ENCODE data around the gene TUBB4B.

The TUBB4B gene

GRCh38 chr9:137213160-137214060, 27.7 kb upstream of the TUBB4B start:
- DNase-seq: no peak

GRCh38 chr9:137214620-137215019, 26.5 kb upstream of the TUBB4B start:
- no peak for DNase-seq

GRCh38 chr9:137215196-137215986, 25.7 kb upstream of the TUBB4B start:
- DNase-seq: no peak

- no peak for DNase-seq
Observed at GRCh38 chr9:137216188-137216965, 24.7 kb upstream of the TUBB4B start.

- DNase-seq: no peak
Observed at GRCh38 chr9:137217276-137218211, 23.5 kb upstream of the TUBB4B start.

- no peak for DNase-seq
Observed at GRCh38 chr9:137218212-137218753, 22.8 kb upstream of the TUBB4B start.

GRCh38 chr9:137218754-137219271, 22.3 kb upstream of the TUBB4B start:
- no peak for DNase-seq

- no peak for DNase-seq
Observed at GRCh38 chr9:137219757-137220316, 21.2 kb upstream of the TUBB4B start.

GRCh38 chr9:137220317-137221094, 20.6 kb upstream of the TUBB4B start:
- DNase-seq: no peak

GRCh38 chr9:137221095-137221505, 20.0 kb upstream of the TUBB4B start:
- no peak for DNase-seq

GRCh38 chr9:137221506-137222111, 19.5 kb upstream of the TUBB4B start:
- DNase-seq: peak; percentile 36

GRCh38 chr9:137222190-137223077, 18.7 kb upstream of the TUBB4B start, which contains the start of gene RNF208:
RNF208 (minus strand) TSS chr9:137222240; CDS start chr9:137221212, 1,028 bp downstream.
- DNase-seq: peak; percentile 42

GRCh38 chr9:137223078-137223970, 17.8 kb upstream of the TUBB4B start:
- peak; percentile 99 for DNase-seq

GRCh38 chr9:137224830-137225694, 16.0 kb upstream of the TUBB4B start, which contains the start of gene CYSRT1:
CYSRT1 (plus strand) TSS chr9:137225174; CDS start chr9:137225622, 448 bp downstream.
- peak; percentile 57 for DNase-seq

GRCh38 chr9:137225699-137226331, 15.3 kb upstream of the TUBB4B start:
- DNase-seq: no peak
